Neutrophil (primary cell): ENCODE measurements around the gene CDC42BPG.

Experiments used
- H3K27ac ChIP-seq: fragments of 200-600 bp; sonication (generic); 2 replicates; pipeline ENCODE4 v1.5.1; 2016; ENCODE audit warnings: mild to moderate bottlenecking, moderate library complexity
- H3K27me3 ChIP-seq: fragments of 200-600 bp; sonication (generic); 2 replicates; pipeline ENCODE4 v1.6.0; 2016; ENCODE audit warnings: mild to moderate bottlenecking
- H3K36me3 ChIP-seq: fragments of 200-600 bp; sonication (generic); 2 replicates; pipeline ENCODE4 v1.5.1; 2017
- H3K4me1 ChIP-seq, 2 experiments: fragments of 200-600 bp in 1 of 2; sonication (generic) in 1 of 2; 1 replicate in 1 of 2; 2 replicates in 1 of 2; pipeline versions ENCODE4 v1.5.1 to v1.6.1; 2013 to 2016; ENCODE audit warnings: low read depth in 1 of 2, low read length in 1 of 2, mild to moderate bottlenecking in 1 of 2, moderate library complexity in 1 of 2; ENCODE audit not compliant: control insufficient read depth in 1 of 2, insufficient read depth in 1 of 2
- H3K4me3 ChIP-seq, 2 experiments: fragments of 200-600 bp in 1 of 2; sonication (generic) in 1 of 2; 1 replicate in 1 of 2; 2 replicates in 1 of 2; pipeline ENCODE4 v1.5.1; 2013 to 2016; ENCODE audit warnings: low read depth in 1 of 2, low read length in 1 of 2, mild to moderate bottlenecking in 1 of 2, moderate library complexity in 1 of 2
- H3K9me3 ChIP-seq: fragments of 200-600 bp; sonication (generic); 2 replicates; pipeline ENCODE4 v1.5.1; 2016
- CTCF ChIP-seq: fragments of 200-600 bp; sonication (generic); IDR thresholded peaks from 2 replicates; pipeline ENCODE4 v1.5.1; 2016; ENCODE audit warnings: antibody characterized with exemption

CDC42BPG gene

GRCh38 chr11:64882243-64882642 is 37.8 kb upstream of the CDC42BPG start:
- no peak overlapping the region for H3K27ac ChIP-seq
- no peak overlapping the region for H3K4me3 ChIP-seq
- H3K4me1 ChIP-seq = peaks cover 53 to 62% of the 10 kb centered on the region in 2 experiments
- TF ChIP-seq CTCF = no peak
- no peaks in the 10 kb centered on the region for H3K27me3 ChIP-seq
- H3K9me3 ChIP-seq = no peaks in the 10 kb centered on the region
- no peaks in the 10 kb centered on the region for H3K36me3 ChIP-seq

- H3K27me3 ChIP-seq = no peaks in the 10 kb centered on the region
- H3K4me3 ChIP-seq = no peak overlapping the region
- peaks cover 54 to 64% of the 10 kb centered on the region in 2 experiments for H3K4me1 ChIP-seq
- TF ChIP-seq CTCF = no peak
- H3K36me3 ChIP-seq = no peaks in the 10 kb centered on the region
- peak overlapping the region; percentile 99 for H3K27ac ChIP-seq
- H3K9me3 ChIP-seq = no peaks in the 10 kb centered on the region
Observed at GRCh38 chr11:64881476-64881875, 37.0 kb upstream of the CDC42BPG start.

GRCh38 chr11:64880240-64881001 is 36.0 kb upstream of the CDC42BPG start:
- no peak for TF ChIP-seq CTCF
- Histone ChIP-seq H3K9me3 (no peaks in the 10 kb centered on the region), H3K27me3 (no peaks in the 10 kb centered on the region), H3K27ac (peak overlapping the region; percentile 99), H3K36me3 (no peaks in the 10 kb centered on the region), H3K4me1 (peaks cover 53 to 65% of the 10 kb centered on the region in 2 experiments), H3K4me3 (peak overlapping the region in 1 of 2 experiments; percentile 5)

- peaks cover 7% of the 10 kb centered on the region for H3K36me3 ChIP-seq
- H3K27me3 ChIP-seq = no peaks in the 10 kb centered on the region
- H3K9me3 ChIP-seq = no peaks in the 10 kb centered on the region
- H3K27ac ChIP-seq = peak overlapping the region; percentile 99
- H3K4me3 ChIP-seq = peak overlapping the region; percentile 78 to 100
- no peak for TF ChIP-seq CTCF
- H3K4me1 ChIP-seq = peaks cover 53 to 65% of the 10 kb centered on the region in 2 experiments
Observed at GRCh38 chr11:64879244-64879900, 34.9 kb upstream of the CDC42BPG start.

- Histone ChIP-seq H3K27me3 (no peaks in the 10 kb centered on the region), H3K9me3 (no peaks in the 10 kb centered on the region), H3K4me1 (peaks cover 59 to 68% of the 10 kb centered on the region in 2 experiments), H3K27ac (peak within 1 kb of the TSS; percentile 99), H3K4me3 (peak within 1 kb of the TSS; percentile 78 to 100), H3K36me3 (peaks cover 10% of the 10 kb centered on the region)
- peak; percentile 70 for TF ChIP-seq CTCF
Observed at GRCh38 chr11:64878494-64879243, 34.2 kb upstream of the CDC42BPG start, which contains the start of gene EHD1. Gene EHD1 (minus strand): TSS chr11:64878621. CDS start chr11:64878464, 157 bp downstream.
